OCI-LY1 (cell line): ENCODE results near the gene NOP58.

Experiments
- H2AFZ ChIP-seq: fragments of 200-600 bp; sonication (generic), shearing (Covaris generic); 2 replicates; pipeline ENCODE4 v1.6.0; 2014; ENCODE audit warnings: antibody characterized with exemption, mild to moderate bottlenecking, low read length
- H3F3A ChIP-seq: fragments of 200-600 bp; sonication (generic), shearing (Covaris generic); 2 replicates; pipeline ENCODE4 v1.6.0; 2014; ENCODE audit warnings: mild to moderate bottlenecking, antibody characterized with exemption, low read length, moderate library complexity; ENCODE audit not compliant: insufficient read depth
- H3K27ac ChIP-seq: fragments of 200-600 bp; sonication (generic); 2 replicates; pipeline ENCODE4 v1.5.1; 2014; ENCODE audit warnings: low read length, mixed run types, mild to moderate bottlenecking, low read depth; ENCODE audit not compliant: poor library complexity, severe bottlenecking
- H3K27me3 ChIP-seq: fragments of 200-600 bp; sonication (generic); 2 replicates; pipeline ENCODE4 v1.6.0; 2014; ENCODE audit warnings: antibody characterized with exemption, mild to moderate bottlenecking, low read length, moderate library complexity; ENCODE audit not compliant: insufficient read depth
- H3K36me3 ChIP-seq: fragments of 200-600 bp; sonication (generic); 2 replicates; pipeline ENCODE4 v1.6.1; 2014; ENCODE audit warnings: mild to moderate bottlenecking, antibody characterized with exemption, low read length, moderate library complexity, mixed read lengths; ENCODE audit not compliant: insufficient read depth
- H3K4me1 ChIP-seq: fragments of 200-600 bp; sonication (generic); 2 replicates; pipeline ENCODE4 v1.5.1; 2014; ENCODE audit warnings: mild to moderate bottlenecking, low read length, moderate library complexity; ENCODE audit not compliant: insufficient read depth, severe bottlenecking
- H3K4me2 ChIP-seq: fragments of 200-600 bp; sonication (generic), shearing (Covaris generic); 2 replicates; pipeline ENCODE4 v1.6.1; 2014; ENCODE audit warnings: low read length
- H3K4me3 ChIP-seq: fragments of 200-600 bp; sonication (generic); 2 replicates; pipeline ENCODE4 v1.5.1; 2014; ENCODE audit warnings: low read length, low read depth, mild to moderate bottlenecking, mixed read lengths; ENCODE audit not compliant: poor library complexity, severe bottlenecking
- H3K79me2 ChIP-seq: fragments of 200-600 bp; shearing (Covaris generic); 2 replicates; pipeline ENCODE4 v1.6.1; 2016; ENCODE audit warnings: mixed run types, low read length, mixed read lengths; ENCODE audit not compliant: insufficient read depth
- H3K9ac ChIP-seq: fragments of 200-600 bp; sonication (generic), shearing (Covaris generic); 2 replicates; pipeline ENCODE4 v1.6.1; 2014; ENCODE audit warnings: mild to moderate bottlenecking, low read length, mixed read lengths
- H3K9me2 ChIP-seq: fragments of 200-600 bp; sonication (generic), shearing (Covaris generic); 2 replicates; pipeline ENCODE4 v1.6.1; 2014; ENCODE audit warnings: low read depth, mild to moderate bottlenecking, low read length, mixed read lengths
- H3K9me3 ChIP-seq: fragments of 200-600 bp; shearing (Covaris generic); 2 replicates; pipeline ENCODE4 v1.6.1; 2014; ENCODE audit warnings: low read length, mixed read lengths
- H4K20me1 ChIP-seq: fragments of 200-600 bp; sonication (generic), shearing (Covaris generic); 2 replicates; pipeline ENCODE4 v1.6.0; 2016; ENCODE audit warnings: mild to moderate bottlenecking, low read length; ENCODE audit not compliant: insufficient read depth
- CTCF ChIP-seq: fragments of 200-600 bp; sonication (generic), shearing (Covaris generic); IDR thresholded peaks from 2 replicates; pipeline ENCODE4 v1.5.1; 2017; ENCODE audit warnings: mild to moderate bottlenecking, antibody characterized with exemption, low read length, moderate library complexity, mixed read lengths
- EZH2 ChIP-seq: fragments of 200-600 bp; sonication (generic), shearing (Covaris generic); IDR thresholded peaks from 2 replicates; pipeline ENCODE4 v1.8.0; 2017; ENCODE audit warnings: borderline replicate concordance, mixed run types, mild to moderate bottlenecking, antibody characterized with exemption, low read length, moderate library complexity, mixed read lengths

NOP58 gene

GRCh38 chr2:202306034-202306433 is 40.5 kb downstream of the NOP58 start:
- Histone ChIP-seq H3K79me2 (no peaks in the 10 kb centered on the region), H3K4me1 (no peaks in the 10 kb centered on the region), H3K9me2 (no peaks in the 10 kb centered on the region), H3K27ac (no peak overlapping the region), H3K4me3 (no peak overlapping the region), H4K20me1 (no peaks in the 10 kb centered on the region), H3F3A (0 out of 2 replicates have a peak, but pooled peaks cover 8% of the 10 kb centered on the region), H2AFZ (no peak overlapping the region), H3K4me2 (no peak overlapping the region), H3K27me3 (no peaks in the 10 kb centered on the region), H3K36me3 (peaks cover 82% of the 10 kb centered on the region), H3K9me3 (no peaks in the 10 kb centered on the region), H3K9ac (no peak overlapping the region)
- TF ChIP-seq CTCF (no peak), EZH2 (no peak)

- Histone ChIP-seq H4K20me1 (no peaks in the 10 kb centered on the region), H3K27me3 (no peaks in the 10 kb centered on the region), H3K4me1 (no peaks in the 10 kb centered on the region), H3K36me3 (peaks cover 77% of the 10 kb centered on the region), H3K27ac (no peak overlapping the region), H3K4me2 (no peak overlapping the region), H3K9ac (no peak overlapping the region), H3K79me2 (no peaks in the 10 kb centered on the region), H3F3A (0 out of 2 replicates have a peak, but pooled peaks cover 4% of the 10 kb centered on the region), H3K4me3 (no peak overlapping the region), H3K9me2 (no peaks in the 10 kb centered on the region), H3K9me3 (no peaks in the 10 kb centered on the region), H2AFZ (no peak overlapping the region)
- no peak for TF ChIP-seq EZH2
These were observed 42.1 kb downstream of the NOP58 start for GRCh38 chr2:202307690-202308089.

GRCh38 chr2:202311823-202312388 is 46.3 kb downstream of the NOP58 start:
- H4K20me1 ChIP-seq: no peaks in the 10 kb centered on the region
- H3K36me3 ChIP-seq: peaks cover 34% of the 10 kb centered on the region

More at GRCh38 chr2:202311823-202312388, 46.3 kb downstream of the NOP58 start:
- Histone ChIP-seq H3K4me2 (no peak overlapping the region), H3F3A (0 out of 2 replicates have a peak, but pooled peaks cover 4% of the 10 kb centered on the region), H3K4me1 (no peaks in the 10 kb centered on the region), H3K79me2 (no peaks in the 10 kb centered on the region), H3K9ac (no peak overlapping the region), H3K27me3 (no peaks in the 10 kb centered on the region), H3K9me2 (no peaks in the 10 kb centered on the region), H2AFZ (no peak overlapping the region), H3K4me3 (no peak overlapping the region), H3K27ac (no peak overlapping the region), H3K9me3 (no peaks in the 10 kb centered on the region)
- TF ChIP-seq EZH2 (no peak), CTCF (no peak)
